Thoracic aorta endothelial cell (primary cell): ENCODE measurements around the gene USP15. TPM values are rescaled to one million over a fixed set of nuclear protein-coding genes. Genes with fewer than 3 reads are reported as not detected.

ENCODE experiments used
- small RNA-seq: library from RNA; depleted of rRNA; stranded (forward); fragments of <200 nt; gene quantifications from one replicate; pipeline ENCODE3, GENCODE V24; 2012
- total RNA-seq: library from RNA; depleted of rRNA; stranded (reverse); fragments of >200 nt; gene quantifications from 2 replicates; pipeline ENCODE4 v1.2.3, GENCODE V29; 2012

Gene USP15
- total RNA-seq = 92.9 and 105 TPM in 2 replicates

GRCh38 chr12:62259993-62260732, at the start of gene USP15:
TSS of gene USP15 (plus strand) at chr12:62260404. CDS start at chr12:62260415, 11 bp downstream.

Small RNA genes within 50 kb of the gene (small RNA-seq; reads per million reads assigned to genes)
- gene RF00017 (not detected), gene RNU6-595P (not detected)

Other genes starting within 250 kb of the USP15 start
- 71.9 and 80.4 TPM in 2 replicates for gene MON2, start 206.4 kb downstream of the USP15 start, total RNA-seq